ENCODE data around the gene FURIN.

DNA sequence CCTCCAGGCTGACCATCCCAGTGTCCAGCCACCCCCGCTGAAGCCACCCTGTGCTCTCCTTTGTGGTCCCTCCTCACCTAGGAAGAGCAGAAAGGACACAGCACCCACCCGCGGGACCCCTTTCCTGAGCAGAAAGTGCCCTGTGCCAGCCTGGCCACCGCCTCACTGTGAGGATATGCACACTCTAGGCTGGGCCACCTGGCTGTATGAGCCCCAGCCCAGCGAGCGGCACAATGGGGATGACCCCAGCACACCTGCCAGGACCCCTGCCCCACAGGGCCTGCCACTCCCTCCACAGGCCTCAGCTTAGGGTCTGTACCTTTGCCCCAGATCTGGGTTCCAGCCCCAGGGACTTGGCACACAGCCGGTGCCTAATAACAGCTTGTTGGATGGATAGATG, 47.9 kb upstream of the FURIN start:
- TF ChIP-seq, protein P1, sequence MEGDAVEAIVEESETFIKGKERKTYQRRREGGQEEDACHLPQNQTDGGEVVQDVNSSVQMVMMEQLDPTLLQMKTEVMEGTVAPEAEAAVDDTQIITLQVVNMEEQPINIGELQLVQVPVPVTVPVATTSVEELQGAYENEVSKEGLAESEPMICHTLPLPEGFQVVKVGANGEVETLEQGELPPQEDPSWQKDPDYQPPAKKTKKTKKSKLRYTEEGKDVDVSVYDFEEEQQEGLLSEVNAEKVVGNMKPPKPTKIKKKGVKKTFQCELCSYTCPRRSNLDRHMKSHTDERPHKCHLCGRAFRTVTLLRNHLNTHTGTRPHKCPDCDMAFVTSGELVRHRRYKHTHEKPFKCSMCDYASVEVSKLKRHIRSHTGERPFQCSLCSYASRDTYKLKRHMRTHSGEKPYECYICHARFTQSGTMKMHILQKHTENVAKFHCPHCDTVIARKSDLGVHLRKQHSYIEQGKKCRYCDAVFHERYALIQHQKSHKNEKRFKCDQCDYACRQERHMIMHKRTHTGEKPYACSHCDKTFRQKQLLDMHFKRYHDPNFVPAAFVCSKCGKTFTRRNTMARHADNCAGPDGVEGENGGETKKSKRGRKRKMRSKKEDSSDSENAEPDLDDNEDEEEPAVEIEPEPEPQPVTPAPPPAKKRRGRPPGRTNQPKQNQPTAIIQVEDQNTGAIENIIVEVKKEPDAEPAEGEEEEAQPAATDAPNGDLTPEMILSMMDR (IDR thresholded peaks at IDR 0.05) = no peak
- no peak for TF ChIP-seq ZFX (IDR thresholded peaks at IDR 0.05; ENCODE audit: borderline replicate concordance)
